SIG-M5 treated with dmso at 0.1 percent for 504 hours (cell line): Measurements from ENCODE around the gene PDLIM7.

ENCODE experiments used
- DNase-seq: peaks from one replicate; lab custom pipeline; 2025; ENCODE audit not compliant: unreplicated experiment; lab: John Stamatoyannopoulos, UW

Gene PDLIM7

DNA sequence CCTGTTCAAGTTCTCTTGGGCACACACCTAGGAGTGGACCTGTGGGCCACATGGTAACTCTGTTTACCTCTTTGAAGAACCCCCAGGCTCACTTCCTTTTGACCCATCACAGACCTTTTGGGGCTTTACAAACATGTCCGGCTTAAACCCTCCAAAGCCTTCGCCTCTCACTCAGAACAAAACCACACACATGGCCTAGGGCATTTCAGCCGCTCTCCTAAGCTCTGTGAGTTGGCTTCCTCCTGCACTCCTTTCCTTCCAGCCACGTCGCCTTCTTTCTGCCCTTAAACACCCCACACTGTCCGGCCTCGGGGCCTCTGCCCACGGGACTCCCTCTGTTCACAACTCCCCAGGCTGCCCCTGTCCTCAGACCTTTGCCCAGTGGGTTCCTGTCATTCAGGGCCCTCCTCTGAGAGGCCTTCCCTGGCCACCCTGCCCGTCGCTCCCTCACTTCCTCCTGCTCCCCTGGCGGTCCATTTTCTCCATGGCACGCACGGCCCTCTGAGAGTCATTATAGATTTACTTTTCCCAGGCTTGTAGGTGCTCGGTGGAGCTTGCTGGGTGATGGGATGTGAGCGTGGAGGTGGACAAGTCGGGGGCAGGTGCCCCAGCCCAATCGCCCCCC is 10.3 kb upstream of the PDLIM7 start:
- no peak for DNase-seq

DNA sequence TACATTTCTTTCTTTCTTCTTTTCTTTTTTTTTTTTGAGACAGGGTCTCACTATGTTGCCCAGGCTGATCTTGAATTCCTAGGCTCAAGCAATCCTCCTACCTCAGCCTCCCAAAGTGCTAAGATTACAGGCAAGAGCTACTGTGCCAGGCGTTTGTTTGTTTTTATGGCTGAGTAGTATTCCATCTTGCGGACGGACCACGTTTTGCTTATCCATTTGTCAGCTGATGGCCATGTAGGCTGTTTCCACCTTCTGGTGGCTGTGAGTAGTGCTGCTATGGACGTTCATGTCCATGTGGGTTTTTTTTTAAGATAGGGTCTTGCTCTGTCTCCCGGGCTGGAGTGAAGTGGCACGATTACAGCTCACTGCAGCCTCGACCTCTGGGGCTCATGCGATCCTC is 9.8 kb upstream of the PDLIM7 start:
- no peak for DNase-seq

DNA sequence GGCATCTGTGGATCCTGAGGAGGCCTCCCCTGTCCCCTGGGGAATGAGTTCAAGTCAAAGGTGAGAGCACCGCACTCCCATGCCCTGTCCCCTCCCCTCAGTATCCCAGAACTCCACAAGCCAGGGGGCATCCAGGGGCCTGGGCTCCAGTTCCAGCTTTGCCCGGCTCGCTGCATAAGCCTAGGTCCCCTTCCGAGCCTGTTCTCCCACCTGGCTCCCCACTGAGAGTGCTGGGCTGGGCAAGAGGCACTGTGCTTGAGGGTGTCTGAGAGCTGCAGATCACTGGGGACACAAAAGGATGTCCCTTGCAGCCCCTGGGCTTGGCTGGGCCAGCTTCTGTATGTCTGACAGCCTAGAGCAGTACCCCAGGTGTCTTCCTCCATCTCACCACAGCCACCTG is 7.7 kb upstream of the PDLIM7 start:
- no peak for DNase-seq

DNA sequence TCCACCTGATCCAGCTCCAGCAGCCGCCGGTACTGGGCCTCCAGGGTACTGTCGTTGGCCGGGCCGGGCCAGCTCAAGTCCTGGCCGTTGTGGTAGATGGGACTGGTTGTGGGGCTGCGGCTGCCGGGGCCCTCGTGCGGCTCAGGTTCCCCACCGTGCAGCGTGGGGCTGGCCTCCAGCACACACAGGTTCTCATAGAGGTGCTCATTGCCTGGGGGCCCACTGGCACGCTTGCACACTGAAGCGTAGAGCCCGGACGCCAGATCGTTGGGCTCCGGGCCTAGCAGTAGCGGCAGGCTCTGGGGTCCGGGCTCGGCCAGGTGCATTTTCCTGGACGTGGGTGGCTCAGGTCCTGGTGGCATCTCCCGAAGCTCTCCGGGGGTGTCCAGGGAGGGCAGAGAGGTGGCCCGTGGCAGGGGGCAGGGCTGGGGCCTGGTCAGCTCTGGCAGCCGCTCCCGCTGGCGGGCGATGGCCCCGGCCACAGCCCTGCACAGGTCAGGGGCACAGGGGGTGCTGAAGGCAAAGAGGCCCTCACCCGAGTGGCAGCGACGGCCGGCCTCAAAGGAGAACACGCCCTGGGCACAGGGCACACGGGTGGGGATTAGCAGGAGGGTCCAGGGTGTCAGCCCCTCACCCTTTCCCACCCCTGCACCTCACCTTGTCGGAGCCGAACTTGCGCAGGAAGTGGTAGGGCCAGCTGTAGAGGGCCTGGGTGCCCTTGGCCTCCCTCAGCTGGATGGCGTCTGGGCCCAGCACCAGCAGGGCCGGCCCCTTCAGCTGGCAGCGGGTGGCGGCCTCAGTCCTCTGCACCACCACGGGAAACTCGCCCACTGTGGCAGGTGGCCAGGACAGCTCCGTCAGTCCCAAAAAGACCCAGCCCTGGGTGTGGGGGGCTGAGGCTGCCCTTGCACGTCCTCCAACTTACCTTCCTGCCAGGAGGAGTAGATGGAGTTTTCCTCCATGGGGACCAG is 7.0 kb upstream of the PDLIM7 start:
- no peak for DNase-seq

DNA sequence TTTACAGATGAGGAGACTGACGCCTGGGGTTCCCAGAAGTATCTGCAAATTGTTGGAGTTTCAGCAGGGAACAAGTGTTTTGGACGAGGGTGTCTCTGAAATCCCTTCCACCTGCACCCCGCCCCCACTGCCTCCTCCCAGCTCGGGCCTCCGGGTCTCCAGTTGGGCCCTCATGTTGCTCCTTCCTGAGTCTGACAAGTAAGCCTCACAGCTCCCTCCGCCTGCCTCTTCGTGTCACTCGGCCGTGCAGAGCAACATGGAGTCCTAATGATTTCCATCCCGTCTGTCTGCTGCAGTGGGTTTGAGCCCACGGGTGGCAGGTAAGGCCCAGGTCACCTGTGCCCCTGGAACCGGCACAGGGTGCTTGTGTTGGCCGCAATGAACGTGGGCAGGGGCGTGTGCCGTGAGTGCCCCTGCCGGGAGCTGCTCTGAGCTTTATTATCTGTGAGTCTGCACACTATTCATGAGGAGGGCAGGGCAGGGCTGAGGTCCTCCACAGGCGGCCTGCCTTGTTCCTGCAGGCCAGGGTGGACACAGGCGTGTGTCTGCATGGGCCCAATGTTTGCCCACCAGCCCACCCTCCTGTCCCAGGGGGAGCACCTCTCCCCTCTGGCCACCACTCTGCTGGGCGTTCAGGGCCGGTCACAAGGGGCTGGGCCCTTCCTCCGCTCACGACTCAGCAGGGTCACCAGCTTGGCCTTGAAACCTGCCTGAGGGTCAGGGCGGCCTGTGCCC is 6.1 kb upstream of the PDLIM7 start:
- no peak for DNase-seq

DNA sequence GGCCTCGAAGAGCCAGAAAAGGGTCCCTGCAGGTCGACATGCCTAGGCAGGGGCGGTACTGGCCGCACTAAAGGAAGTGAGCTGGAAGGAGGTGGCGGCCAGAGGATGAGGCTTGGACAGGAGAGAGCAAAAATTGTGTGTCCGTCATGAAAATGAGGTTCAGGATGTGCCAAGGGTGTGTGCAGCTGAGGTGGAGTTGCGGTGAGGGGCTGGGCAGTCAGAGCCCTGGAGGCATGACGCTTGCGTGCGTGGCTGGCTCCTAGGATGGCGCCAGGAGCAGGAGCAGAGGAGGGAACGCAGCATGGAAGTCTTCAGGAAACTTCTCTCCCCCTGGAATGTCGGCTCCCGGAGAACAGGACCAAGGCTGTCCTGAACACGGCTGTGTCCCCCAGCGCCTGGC is 5.5 kb upstream of the PDLIM7 start:
- DNase-seq = no peak

DNA sequence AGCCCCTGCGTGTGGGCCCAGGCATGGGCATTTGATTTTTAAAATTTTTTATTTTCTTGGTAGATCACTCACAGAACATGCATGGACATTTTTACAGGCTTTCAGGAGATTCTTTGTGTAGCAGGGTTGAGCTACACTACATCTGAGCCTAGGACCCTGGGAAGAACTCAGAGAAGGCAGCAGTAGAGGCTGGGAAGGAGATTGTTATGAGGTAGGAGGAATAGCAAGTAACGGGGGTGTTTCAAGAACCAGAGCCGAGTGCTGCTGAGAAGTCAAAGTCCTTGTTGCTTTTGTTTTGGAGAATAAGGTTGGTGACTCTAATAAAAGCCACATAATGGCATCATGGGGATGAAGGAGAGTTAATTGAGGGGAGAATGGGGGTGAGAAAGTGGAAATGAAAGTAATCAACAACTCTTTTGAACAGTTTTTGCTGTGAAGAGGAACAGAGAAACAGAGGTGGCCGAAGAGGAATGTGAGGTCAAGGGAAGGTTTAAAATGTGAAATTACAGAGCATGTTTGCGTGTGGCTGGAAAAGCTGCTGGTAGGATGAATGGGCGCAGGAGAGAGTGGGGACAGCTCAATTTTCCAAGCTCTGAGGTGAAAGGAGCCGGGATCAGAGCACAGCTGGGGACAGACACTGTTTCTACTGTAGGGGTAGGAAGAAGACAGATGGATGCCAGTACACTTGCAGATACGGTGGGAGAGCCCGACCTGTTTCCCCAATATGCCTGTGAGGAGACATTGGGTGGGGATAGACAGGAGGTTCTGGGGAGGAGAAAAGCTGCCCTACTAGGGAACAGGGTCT is 4.7 kb upstream of the PDLIM7 start:
- DNase-seq = peak; percentile 70

DNA sequence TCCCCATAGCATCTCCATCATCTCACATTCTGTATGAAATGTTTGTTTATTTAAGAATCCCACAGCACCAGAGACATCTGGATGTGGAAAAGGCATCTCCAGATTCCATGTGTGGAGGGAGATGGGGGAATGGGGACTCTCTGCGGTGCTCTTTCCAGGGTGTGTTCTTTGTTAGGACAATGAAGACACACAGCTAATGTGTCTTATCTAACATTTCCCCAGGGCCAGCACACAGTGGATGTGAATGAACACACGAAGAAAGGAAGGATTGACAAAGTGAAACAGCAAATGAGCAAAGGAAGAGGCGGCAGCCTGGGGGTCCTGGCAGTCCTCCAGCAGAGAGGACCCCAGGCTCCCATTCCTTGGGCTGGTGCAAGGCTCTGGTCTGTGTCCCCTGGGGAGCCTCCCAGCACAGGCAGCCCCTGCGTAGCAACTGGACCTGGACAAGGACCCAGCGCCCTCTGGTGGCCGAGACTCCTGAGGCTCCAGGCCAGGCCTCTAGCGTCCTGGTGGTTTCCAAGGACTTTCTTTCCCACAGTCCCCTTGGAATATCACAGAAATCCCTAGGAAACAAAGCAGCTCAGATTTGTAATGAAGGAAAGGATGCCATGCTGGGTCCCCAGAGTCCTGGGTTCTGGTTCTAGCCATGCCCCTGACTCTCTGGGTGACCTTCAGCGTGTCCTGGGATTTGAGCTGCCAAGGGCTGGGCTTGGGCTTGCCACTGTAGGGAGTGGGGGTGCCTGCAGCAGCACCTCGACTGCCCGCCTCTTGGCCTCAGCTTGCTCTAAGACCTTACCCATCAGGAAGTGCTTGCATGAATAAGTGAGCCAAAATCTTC is 3.5 kb upstream of the PDLIM7 start:
- DNase-seq = peak; percentile 74

DNA sequence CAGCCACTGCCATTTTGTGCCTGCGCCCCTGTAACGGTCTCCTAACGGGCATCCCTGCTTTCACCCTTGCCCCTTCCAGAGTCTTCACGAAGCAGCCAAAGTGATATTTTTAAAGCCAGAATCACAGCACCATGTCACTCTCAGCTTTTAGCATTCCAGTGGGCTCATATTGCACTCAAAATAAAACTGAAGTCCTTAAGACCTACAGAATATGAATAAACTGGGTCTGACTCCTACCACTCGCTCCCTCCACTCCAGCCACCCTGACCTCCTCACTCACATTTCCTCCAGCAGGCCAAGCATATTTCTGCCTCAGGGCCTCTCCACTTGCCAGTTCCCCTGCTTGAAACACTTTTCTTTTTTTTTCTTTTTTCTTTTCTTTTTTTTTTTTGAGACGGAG is 2.4 kb upstream of the PDLIM7 start:
- no peak for DNase-seq

DNA sequence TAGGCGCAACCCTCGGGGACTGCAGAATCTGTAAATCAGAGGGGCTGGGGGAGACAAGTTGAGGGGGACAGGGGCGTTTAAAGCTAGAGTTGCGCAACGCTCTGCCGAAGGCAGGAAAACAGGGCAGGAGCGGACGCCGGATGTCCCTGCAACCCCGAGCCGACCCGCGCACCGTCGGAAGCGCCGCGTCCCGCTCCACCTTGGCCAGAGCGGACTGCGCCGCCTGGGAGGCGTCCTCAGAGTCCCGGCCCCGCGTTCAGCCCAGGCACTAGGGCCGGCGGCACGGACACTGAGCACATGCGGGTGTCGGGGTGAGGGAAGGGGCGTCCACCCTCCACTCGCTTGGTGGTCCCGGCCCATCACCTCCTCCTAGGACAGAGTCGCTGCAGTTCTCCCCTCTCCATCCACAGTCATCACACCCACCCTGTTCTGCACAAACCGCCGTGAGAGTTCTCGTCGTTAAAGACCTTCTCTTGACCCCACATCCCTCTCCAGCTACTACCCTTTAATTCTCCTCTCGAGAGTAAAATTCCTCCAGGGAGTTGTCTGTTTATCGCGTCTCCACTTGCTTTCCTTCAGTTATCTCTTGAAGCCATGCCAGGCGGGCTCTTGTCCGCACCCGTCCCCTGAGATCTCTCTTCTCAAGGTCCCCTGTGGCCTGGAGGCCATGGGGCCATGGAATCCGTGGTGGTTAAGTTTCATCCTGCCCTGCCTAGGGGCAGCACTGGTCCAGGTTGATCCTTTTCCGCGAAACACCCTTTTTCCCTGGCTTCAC is 796 bp upstream of the PDLIM7 start:
- DNase-seq = no peak

DNA sequence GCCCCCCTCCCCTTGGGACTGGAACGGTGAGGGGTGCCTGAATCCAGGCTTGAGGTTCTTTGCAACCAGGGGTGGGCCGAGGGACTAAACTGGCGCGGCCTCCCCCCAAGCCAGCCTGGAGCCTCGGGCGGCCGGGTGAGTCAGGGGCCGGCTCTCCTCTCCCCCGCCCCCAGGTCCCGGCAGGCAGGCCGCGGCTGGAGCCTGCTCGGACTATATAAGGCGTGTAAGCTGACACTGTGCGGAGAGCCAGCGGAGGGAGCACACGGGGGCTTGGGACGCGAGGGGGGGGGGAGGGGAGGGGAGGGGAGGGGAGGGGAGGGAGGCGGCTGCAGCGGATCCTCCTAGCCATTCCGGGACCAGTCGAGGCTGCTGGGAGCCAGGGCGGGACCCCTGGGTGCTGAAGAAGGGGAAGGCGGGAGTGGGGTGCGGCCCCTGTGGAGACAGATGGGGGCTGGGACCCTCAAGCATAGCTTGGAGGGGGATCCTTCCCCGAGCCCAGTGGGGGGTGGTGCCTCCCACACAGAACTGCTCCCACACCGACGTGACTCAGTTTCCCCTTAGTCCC is 595 bp downstream of the PDLIM7 start:
- DNase-seq = no peak

DNA sequence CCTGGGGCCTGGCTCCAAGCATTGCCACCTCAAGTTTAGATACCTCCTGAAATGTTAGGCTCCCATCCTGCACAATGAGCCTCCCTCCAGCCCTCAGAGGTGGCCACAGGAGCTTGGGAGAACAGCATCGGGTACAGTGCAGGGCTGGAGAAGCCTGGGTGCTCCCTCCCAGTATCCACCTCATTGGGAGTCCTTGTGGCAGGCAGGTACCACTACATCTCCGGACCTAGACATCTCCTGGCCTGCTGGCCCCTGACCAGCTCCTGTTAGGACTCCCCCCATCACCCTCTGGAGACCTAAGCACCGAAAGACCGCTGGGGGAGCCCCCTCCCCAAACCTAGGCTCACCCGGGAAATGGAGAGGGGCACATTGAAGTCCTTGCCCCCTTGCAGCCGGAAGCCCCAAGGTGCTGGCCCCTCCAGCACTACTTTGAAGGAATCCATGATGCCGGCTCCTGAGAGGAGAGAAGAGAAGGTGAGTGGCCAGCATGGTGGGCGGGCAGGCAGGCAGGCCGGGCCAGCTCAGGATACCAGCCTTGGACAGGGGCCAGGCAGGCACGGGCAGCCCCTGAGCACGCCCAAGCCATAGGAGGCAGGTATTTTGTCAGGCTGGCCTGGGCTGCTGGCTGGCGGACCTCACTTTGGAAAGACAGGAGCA is 1.2 kb downstream of the PDLIM7 start:
- peak; percentile 29 for DNase-seq

DNA sequence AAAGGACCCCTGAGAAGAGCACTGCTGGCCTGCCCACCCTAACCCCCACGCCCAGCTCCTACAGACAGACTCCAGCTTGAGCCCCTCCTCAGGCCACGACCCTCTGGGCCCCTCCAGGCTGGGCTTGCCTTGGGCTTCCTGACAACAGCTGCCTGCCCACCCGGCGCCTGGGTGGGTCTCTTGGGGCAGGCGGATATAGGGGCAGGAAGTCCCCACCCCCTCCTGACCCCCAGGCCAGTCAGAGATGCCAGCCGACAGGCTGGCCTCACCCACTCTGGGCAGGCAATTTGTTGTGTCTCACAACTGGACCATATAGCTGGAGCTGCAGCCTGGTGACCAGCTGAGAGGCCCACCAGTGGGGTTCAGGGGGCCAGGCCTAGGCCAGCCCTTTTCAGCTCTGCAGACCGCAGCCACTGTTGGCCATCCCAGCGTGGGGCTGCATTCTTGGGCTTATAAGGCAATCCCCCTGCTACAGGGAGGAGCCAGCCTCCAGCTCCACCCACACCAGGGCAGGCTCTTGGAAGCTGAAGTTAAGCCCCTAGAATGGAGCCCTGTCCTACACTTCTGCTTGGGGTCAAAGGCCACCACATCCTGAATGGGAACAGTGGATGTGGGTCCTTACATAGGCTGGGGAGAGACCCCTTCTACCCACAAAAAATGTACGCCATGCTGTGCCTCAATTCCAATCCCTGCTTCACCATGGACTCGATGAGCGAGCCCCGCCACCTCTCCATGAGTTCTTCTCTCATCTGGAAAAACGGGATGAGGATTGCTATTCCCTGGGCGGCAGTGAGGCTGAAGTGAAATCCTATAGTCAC is 2.0 kb downstream of the PDLIM7 start:
- DNase-seq = peak; percentile 56

DNA sequence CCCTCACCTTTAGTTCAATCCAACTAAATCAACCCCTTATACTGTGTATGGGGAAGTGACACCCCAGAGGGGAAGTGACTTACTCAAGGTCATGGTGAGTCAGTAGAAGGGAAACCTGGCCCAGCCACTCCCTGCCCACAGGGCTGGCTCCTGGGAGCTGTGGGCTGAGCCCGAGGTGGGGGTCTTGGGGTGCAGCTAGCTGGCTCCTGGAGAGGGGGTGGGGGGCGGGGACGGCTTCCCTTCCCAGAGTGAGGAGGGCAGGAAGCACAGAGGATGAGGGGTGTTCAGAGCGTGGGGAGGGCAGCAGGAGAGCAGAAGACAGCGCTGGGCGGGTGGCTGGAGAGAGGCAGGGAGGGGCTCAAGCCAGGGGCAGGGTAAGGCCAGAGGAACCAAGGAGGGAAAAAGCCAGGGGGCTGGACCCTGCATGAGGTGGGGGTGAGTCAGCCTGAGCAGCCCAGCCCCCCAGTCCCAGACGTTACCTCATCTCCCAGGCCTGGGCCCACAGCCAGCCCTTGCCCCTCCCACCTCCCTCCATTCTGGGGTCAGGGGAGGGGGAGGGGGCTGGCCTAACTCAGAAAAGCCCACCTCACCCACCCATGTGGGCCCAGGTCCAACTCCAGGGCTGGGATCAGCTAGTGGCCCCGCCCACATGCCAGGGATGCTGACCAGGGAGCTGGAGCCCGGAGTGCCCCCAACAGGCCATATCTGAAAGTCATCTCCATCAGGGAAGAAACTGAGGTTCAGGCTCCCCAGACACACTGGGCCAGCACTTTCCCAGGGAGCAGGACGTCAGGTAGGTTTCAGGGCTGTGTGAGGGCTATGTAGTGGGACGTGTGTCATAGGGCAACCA is 2.8 kb downstream of the PDLIM7 start:
- peak; percentile 89 for DNase-seq

DNA sequence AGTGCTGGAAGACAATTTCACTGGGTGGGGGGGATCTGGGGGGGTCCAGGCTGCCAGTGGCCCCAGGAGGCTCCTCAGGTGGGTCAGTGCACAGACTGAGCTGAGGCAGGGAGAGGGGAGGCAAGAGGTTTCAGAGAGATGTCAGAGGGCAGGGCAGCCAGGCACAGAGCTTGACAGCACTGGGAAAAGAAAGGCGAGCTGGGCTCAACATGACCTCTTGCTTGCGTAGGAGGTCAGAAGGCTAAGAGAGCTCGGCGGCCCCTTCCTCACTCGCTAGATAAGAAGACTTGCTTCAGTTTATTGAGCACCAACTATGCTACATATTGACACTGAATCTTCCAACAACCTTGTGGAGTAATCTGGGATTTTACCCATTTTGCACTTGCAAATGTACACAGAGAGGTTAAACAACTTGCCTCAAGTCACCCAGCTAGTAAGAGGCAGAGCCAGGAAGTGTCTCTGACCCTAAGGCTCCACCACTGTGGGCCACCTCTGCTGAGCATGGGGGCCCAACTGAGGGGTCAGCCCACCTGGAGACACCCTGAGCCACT is 3.5 kb downstream of the PDLIM7 start:
- no peak for DNase-seq

DNA sequence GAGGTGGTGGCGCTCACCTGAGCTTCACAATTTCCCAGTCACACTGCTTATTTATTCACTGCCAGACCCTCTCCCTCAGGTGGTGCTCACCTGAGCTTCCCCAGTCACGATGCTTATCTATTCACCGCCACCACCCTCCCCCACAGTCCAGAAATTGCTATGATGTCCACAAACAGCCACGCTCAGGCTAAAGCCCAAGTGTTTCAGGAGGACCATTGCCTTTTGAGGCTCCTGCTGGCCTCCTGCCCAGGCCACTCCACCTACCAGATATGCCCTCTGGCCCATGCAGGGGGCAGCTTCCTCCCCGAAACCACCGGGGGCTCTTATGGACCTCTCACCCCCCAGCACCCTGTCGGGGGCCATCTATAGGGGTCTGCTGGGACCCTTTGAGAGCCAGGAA is 4.6 kb downstream of the PDLIM7 start:
- no peak for DNase-seq
